ENCODE measurements around the gene UBAP2. TPM values are rescaled to one million over a fixed set of nuclear protein-coding genes. Genes with fewer than 3 reads are reported as not detected.

UBAP2 gene
- total RNA-seq, 1 experiment from 2014 or later, result 62.5 TPM

DNA sequence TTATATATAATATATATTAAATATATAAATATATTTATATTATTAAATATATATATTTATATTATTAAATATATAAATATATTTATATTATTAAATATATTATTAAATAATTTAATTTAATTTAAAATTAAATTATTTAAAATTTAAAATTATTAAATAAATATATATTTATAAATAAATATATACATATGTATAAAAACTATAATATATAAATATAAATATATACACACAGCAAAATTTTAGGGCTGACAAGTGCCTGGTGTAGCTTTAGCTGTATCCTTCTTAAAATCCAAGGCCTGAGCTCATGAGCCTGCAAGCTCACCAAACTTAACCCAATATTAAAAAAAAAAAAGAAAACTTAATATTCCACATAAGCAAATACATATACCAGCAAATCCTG is 53.2 kb downstream of the UBAP2 start:
- no TSS peak for BruUV-seq (replicated peaks)
- no peak for DNase-seq (ENCODE audit: low spot score)
- Histone ChIP-seq H3K36me3 (ENCODE audit: insufficient read depth, low read length, poor library complexity, severe bottlenecking) (peaks cover 33% of the 10 kb centered on the region), H3K27ac (ENCODE audit: low read depth, low read length, poor library complexity, severe bottlenecking) (no peak overlapping the region), H3K9me3 (ENCODE audit: low read depth, low read length, poor library complexity, severe bottlenecking) (no peaks in the 10 kb centered on the region), H3K27me3 (replicated peaks; ENCODE audit: insufficient read depth, low read depth, low read length, poor library complexity) (no peaks in the 10 kb centered on the region), H3K4me3 (ENCODE audit: low read depth, low read length, poor library complexity, severe bottlenecking) (no peak overlapping the region), H3K4me1 (ENCODE audit: insufficient read depth, low read length, poor library complexity, severe bottlenecking) (no peaks in the 10 kb centered on the region)
- ChIA-PET POLR2A (ENCODE audit: low non-redundant PET) (no interaction called here), CTCF (no interaction called here)
- intact Hi-C loops (cut with micrococcal nuclease; ENCODE audit: unreplicated experiment), result no loop called here
- no peak for TF ChIP-seq EZH2 (IDR thresholded peaks at IDR 0.05; ENCODE audit: borderline replicate concordance, low read depth, low read length, poor library complexity, severe bottlenecking)
- TF ChIP-seq, protein P1, sequence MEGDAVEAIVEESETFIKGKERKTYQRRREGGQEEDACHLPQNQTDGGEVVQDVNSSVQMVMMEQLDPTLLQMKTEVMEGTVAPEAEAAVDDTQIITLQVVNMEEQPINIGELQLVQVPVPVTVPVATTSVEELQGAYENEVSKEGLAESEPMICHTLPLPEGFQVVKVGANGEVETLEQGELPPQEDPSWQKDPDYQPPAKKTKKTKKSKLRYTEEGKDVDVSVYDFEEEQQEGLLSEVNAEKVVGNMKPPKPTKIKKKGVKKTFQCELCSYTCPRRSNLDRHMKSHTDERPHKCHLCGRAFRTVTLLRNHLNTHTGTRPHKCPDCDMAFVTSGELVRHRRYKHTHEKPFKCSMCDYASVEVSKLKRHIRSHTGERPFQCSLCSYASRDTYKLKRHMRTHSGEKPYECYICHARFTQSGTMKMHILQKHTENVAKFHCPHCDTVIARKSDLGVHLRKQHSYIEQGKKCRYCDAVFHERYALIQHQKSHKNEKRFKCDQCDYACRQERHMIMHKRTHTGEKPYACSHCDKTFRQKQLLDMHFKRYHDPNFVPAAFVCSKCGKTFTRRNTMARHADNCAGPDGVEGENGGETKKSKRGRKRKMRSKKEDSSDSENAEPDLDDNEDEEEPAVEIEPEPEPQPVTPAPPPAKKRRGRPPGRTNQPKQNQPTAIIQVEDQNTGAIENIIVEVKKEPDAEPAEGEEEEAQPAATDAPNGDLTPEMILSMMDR (conservative IDR thresholded peaks at IDR 0.05; ENCODE audit: low read depth, low read length), result no peak

DNA sequence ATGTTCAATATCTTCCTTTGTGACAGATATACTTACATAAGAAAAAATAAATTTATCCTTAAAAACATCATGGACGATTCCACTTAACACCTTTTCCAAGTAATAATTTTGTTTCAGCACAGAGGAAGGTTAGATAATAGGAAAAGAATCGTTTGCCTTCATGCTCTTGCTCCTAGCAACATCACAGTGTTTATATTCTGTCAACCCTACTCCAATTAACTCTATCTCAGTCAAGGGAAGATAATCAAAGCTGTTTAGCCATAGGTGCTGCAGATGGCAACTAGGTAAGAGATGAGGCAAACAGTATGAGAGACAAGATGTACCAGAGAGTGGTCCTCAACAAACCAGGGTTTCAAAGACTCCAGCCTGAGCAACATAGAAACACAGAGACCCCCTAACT is 55.6 kb downstream of the UBAP2 start:
- no peak for DNase-seq (ENCODE audit: low spot score)
- TF ChIP-seq, protein P1 (conservative IDR thresholded peaks at IDR 0.05; ENCODE audit: low read depth, low read length), result no peak
- TF ChIP-seq EZH2 (IDR thresholded peaks at IDR 0.05; ENCODE audit: borderline replicate concordance, low read depth, low read length, poor library complexity, severe bottlenecking), result no peak
- H3K4me3 ChIP-seq (ENCODE audit: low read depth, low read length, poor library complexity, severe bottlenecking), result no peak overlapping the region
- H3K36me3 ChIP-seq (ENCODE audit: insufficient read depth, low read length, poor library complexity, severe bottlenecking), result peaks cover 37% of the 10 kb centered on the region
- no peak overlapping the region for H3K27ac ChIP-seq (ENCODE audit: low read depth, low read length, poor library complexity, severe bottlenecking)
- no peaks in the 10 kb centered on the region for H3K27me3 ChIP-seq (replicated peaks; ENCODE audit: insufficient read depth, low read depth, low read length, poor library complexity)
- H3K4me1 ChIP-seq (ENCODE audit: insufficient read depth, low read length, poor library complexity, severe bottlenecking), result no peaks in the 10 kb centered on the region
- ChIA-PET CTCF (no interaction called here), POLR2A (ENCODE audit: low non-redundant PET) (no interaction called here)
- BruUV-seq (replicated peaks), result no TSS peak
- intact Hi-C loops (cut with micrococcal nuclease; ENCODE audit: unreplicated experiment), result no loop called here
- no peaks in the 10 kb centered on the region for H3K9me3 ChIP-seq (ENCODE audit: low read depth, low read length, poor library complexity, severe bottlenecking)

DNA sequence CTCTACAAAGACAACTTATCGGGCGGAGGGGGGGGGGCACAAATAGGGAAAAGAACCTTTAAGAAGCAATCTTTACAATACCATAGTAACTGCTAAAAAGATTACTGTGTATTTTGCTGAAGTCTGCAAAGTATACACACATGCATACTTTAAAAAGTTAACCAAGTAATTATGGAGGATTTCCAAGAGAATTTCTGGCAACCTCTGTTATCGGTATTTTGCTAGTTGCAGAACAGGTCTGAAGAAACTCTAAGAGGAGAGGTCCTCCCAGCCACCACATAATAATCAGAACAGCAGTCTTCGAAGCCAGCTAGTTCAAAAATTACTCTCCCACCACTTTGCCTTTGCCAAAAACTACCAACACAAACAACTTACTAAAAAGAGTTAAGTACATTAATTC is 56.1 kb downstream of the UBAP2 start:
- no peak for DNase-seq (ENCODE audit: low spot score)
- intact Hi-C loops (cut with micrococcal nuclease; ENCODE audit: unreplicated experiment), result no loop called here
- ChIA-PET POLR2A (ENCODE audit: low non-redundant PET) (no interaction called here), CTCF (interaction anchor here (0.7 kb wide), 1 partner anchor 68 kb away, joined by 4 read pairs; no protein-coding TSS in a partner anchor)
- Histone ChIP-seq H3K4me1 (ENCODE audit: insufficient read depth, low read length, poor library complexity, severe bottlenecking) (no peaks in the 10 kb centered on the region), H3K4me3 (ENCODE audit: low read depth, low read length, poor library complexity, severe bottlenecking) (no peak overlapping the region), H3K27me3 (replicated peaks; ENCODE audit: insufficient read depth, low read depth, low read length, poor library complexity) (no peaks in the 10 kb centered on the region), H3K36me3 (ENCODE audit: insufficient read depth, low read length, poor library complexity, severe bottlenecking) (peaks cover 35% of the 10 kb centered on the region), H3K27ac (ENCODE audit: low read depth, low read length, poor library complexity, severe bottlenecking) (no peak overlapping the region), H3K9me3 (ENCODE audit: low read depth, low read length, poor library complexity, severe bottlenecking) (no peaks in the 10 kb centered on the region)
- no TSS peak for BruUV-seq (replicated peaks)
- TF ChIP-seq EZH2 (IDR thresholded peaks at IDR 0.05; ENCODE audit: borderline replicate concordance, low read depth, low read length, poor library complexity, severe bottlenecking), result no peak
- TF ChIP-seq, protein P1 (conservative IDR thresholded peaks at IDR 0.05; ENCODE audit: low read depth, low read length), result no peak
